Activated T-helper 1 cell treated with Interleukin-2 at 50 U/mL for 16 hours (primary cell): Measurements from ENCODE around the gene GAREM2.

Experiments used
- DNase-seq: peaks from one replicate; pipeline ENCODE4 v3.0.0-alpha.2; 2020; ENCODE audit warnings: low read depth

GAREM2 gene

GRCh38 chr2:26187537-26188104 lies 14.7 kb downstream of the GAREM2 start:
- DNase-seq, result no peak

- DNase-seq, result no peak
Observed at GRCh38 chr2:26189123-26189522, 16.2 kb downstream of the GAREM2 start.

GRCh38 chr2:26189751-26190150 lies 16.9 kb downstream of the GAREM2 start:
- DNase-seq, result no peak

GRCh38 chr2:26190369-26190768 lies 17.5 kb downstream of the GAREM2 start:
- DNase-seq, result no peak

GRCh38 chr2:26191316-26192159 lies 18.6 kb downstream of the GAREM2 start:
- DNase-seq, result no peak

GRCh38 chr2:26193578-26194231 lies 20.8 kb downstream of the GAREM2 start:
- DNase-seq, result no peak

GRCh38 chr2:26195040-26195984 lies 22.4 kb downstream of the GAREM2 start:
- no peak for DNase-seq

GRCh38 chr2:26196683-26197418 lies 24.0 kb downstream of the GAREM2 start:
- DNase-seq, result no peak

- no peak for DNase-seq
Observed at GRCh38 chr2:26197516-26197915, 24.6 kb downstream of the GAREM2 start.

GRCh38 chr2:26202981-26203490 lies 30.1 kb downstream of the GAREM2 start:
- DNase-seq, result no peak

- DNase-seq, result no peak
Observed at GRCh38 chr2:26203906-26204305, 31.0 kb downstream of the GAREM2 start.

GRCh38 chr2:26212011-26212410 lies 39.1 kb downstream of the GAREM2 start:
- DNase-seq, result no peak

- no peak for DNase-seq
Observed at GRCh38 chr2:26214759-26215158, 41.9 kb downstream of the GAREM2 start.

GRCh38 chr2:26215833-26216232 lies 42.9 kb downstream of the GAREM2 start:
- no peak for DNase-seq

GRCh38 chr2:26216587-26216986 lies 43.7 kb downstream of the GAREM2 start:
- DNase-seq, result no peak

GRCh38 chr2:26217720-26218119 lies 44.8 kb downstream of the GAREM2 start:
- DNase-seq, result no peak

- no peak for DNase-seq
Observed at GRCh38 chr2:26223018-26223417, 50.1 kb downstream of the GAREM2 start.

- DNase-seq, result no peak
Observed at GRCh38 chr2:26224095-26224494, 51.2 kb downstream of the GAREM2 start.

GRCh38 chr2:26229595-26229994 lies 56.7 kb downstream of the GAREM2 start:
- DNase-seq, result no peak

- no peak for DNase-seq
Observed at GRCh38 chr2:26230806-26231205, 57.9 kb downstream of the GAREM2 start.

- DNase-seq, result no peak
Observed at GRCh38 chr2:26235089-26235488, 62.2 kb downstream of the GAREM2 start.
